Astrocyte (in vitro differentiated cells and primary cell): ENCODE measurements around the gene SEMA4G.

Experiments
- CTCF ChIP-seq: IDR thresholded peaks from 2 replicates; pipeline ENCODE4 v1.5.1; 2011; ENCODE audit warnings: low read depth, mild to moderate bottlenecking, inconsistent platforms, low read length, moderate library complexity; ENCODE audit not compliant: insufficient read depth
- EZH2 ChIP-seq: IDR thresholded peaks from 2 replicates; pipeline ENCODE4 v1.6.1; 2012; ENCODE audit warnings: mild to moderate bottlenecking, low read length, inconsistent platforms; ENCODE audit not compliant: insufficient read depth

DNA sequence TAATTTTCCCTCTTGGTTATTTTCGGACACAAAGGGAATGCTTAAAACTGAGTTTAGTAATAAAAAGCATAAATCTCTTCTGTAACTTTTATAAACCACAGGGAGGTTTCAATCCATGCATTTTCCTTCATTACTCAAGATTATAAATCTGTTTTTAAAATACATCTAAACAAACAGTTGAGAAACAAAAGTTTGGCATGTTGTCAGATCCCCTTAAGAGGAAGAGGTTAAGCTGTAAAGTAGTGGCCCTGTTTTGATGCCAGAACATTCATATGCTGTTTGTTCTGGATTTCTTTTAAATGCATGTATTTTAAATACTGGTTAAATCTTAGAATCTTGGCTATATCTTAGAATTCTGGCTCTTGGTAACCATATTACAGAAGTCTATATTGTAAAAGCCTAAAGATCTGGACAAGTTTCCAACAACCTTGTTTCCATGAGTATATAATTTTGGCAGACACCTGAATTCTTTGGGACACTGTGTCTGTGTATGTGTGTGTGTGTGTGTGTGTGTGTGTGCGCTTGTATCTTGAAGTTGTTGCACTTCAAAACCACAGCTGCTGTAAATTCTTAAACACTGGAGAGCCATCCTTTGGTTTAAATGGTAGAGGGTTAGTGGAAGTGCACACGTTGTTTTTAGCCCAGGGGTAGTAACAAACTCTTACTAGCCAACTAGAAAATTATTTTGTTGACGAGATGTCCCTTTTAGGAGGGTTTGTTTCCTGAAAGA lies 6.8 kb upstream of the SEMA4G start:
- TF ChIP-seq CTCF (no peak), EZH2 (no peak)
